Neutrophil (primary cell): ENCODE measurements around the gene KRTAP6-3.

Source experiments
- H3K27ac ChIP-seq: fragments of 200-600 bp; sonication (generic); 2 replicates; pipeline ENCODE4 v1.5.1; 2016; ENCODE audit warnings: mild to moderate bottlenecking, moderate library complexity
- H3K27me3 ChIP-seq: fragments of 200-600 bp; sonication (generic); 2 replicates; pipeline ENCODE4 v1.6.0; 2016; ENCODE audit warnings: mild to moderate bottlenecking
- H3K36me3 ChIP-seq: fragments of 200-600 bp; sonication (generic); 2 replicates; pipeline ENCODE4 v1.5.1; 2017
- H3K4me1 ChIP-seq, 2 experiments: fragments of 200-600 bp in 1 of 2; sonication (generic) in 1 of 2; 1 replicate in 1 of 2; 2 replicates in 1 of 2; pipeline versions ENCODE4 v1.5.1 to v1.6.1; 2013 to 2016; ENCODE audit warnings: low read depth in 1 of 2, low read length in 1 of 2, mild to moderate bottlenecking in 1 of 2, moderate library complexity in 1 of 2; ENCODE audit not compliant: control insufficient read depth in 1 of 2, insufficient read depth in 1 of 2
- H3K4me3 ChIP-seq, 2 experiments: fragments of 200-600 bp in 1 of 2; sonication (generic) in 1 of 2; 1 replicate in 1 of 2; 2 replicates in 1 of 2; pipeline ENCODE4 v1.5.1; 2013 to 2016; ENCODE audit warnings: low read depth in 1 of 2, low read length in 1 of 2, mild to moderate bottlenecking in 1 of 2, moderate library complexity in 1 of 2
- H3K9me3 ChIP-seq: fragments of 200-600 bp; sonication (generic); 2 replicates; pipeline ENCODE4 v1.5.1; 2016
- TF ChIP-seq, protein P1 (sequence below): fragments of 200-600 bp; sonication (generic); IDR thresholded peaks from 2 replicates; pipeline ENCODE4 v1.5.1; 2016; ENCODE audit warnings: antibody characterized with exemption

The KRTAP6-3 gene, protein sequence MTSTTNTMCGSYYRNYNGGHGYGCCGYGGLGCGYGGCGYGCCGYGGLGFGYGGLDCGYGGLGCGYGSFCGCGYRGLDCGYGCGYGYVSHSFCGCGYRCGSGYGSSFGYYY

DNA sequence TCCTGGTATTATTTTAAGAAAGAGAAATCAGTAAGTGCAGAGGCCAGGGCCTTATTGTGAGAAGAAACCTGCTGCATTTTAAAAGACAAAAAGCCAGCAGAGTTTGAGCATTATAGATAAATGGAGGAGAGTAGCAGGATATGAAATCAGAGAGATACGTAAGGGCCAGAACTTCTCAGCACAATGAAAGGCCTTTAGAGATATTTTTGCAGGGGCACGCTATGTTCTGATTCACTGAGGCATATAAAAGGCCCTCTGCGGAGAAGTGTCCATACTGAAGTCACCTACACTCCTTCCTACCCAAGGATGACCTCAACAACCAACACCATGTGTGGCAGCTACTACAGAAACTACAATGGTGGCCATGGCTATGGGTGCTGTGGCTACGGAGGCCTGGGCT lies at the start of gene KRTAP6-3:
TSS of gene KRTAP6-3 (plus strand) at position 301 of the 400 bp plus-strand sequence. CDS start at position 307, 6 bp downstream.
- Histone ChIP-seq H3K27me3 (no peaks in the 10 kb centered on the region), H3K4me1 (no peaks in the 10 kb centered on the region), H3K36me3 (no peaks in the 10 kb centered on the region), H3K27ac (no peak within 1 kb of the TSS), H3K4me3 (no peak within 1 kb of the TSS), H3K9me3 (no peaks in the 10 kb centered on the region)
- TF ChIP-seq, protein P1, sequence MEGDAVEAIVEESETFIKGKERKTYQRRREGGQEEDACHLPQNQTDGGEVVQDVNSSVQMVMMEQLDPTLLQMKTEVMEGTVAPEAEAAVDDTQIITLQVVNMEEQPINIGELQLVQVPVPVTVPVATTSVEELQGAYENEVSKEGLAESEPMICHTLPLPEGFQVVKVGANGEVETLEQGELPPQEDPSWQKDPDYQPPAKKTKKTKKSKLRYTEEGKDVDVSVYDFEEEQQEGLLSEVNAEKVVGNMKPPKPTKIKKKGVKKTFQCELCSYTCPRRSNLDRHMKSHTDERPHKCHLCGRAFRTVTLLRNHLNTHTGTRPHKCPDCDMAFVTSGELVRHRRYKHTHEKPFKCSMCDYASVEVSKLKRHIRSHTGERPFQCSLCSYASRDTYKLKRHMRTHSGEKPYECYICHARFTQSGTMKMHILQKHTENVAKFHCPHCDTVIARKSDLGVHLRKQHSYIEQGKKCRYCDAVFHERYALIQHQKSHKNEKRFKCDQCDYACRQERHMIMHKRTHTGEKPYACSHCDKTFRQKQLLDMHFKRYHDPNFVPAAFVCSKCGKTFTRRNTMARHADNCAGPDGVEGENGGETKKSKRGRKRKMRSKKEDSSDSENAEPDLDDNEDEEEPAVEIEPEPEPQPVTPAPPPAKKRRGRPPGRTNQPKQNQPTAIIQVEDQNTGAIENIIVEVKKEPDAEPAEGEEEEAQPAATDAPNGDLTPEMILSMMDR, result no peak

DNA sequence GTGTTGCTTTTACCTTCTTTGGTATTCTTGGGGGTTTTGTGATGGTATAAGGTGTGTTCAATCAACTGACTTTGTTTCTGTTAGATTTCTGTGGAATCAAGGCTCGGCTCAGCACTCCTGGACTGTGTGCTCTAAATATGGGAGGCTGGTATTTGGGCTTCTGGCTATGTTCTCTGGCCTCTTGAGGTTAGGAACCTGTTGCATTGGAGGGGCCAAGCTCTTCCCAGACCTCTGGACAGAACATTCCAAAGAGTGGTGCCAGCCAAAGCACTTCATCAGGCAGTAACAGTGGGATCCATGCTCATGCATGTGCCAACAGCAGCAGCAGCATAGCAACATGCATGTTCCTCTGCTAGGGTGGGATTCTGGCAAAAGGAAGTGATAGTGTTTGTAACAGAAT lies 39.5 kb upstream of the KRTAP6-3 start:
- H3K27ac ChIP-seq, result no peak overlapping the region
- no peaks in the 10 kb centered on the region for H3K9me3 ChIP-seq
- no peaks in the 10 kb centered on the region for H3K4me1 ChIP-seq
- H3K4me3 ChIP-seq, result no peak overlapping the region
- H3K27me3 ChIP-seq, result no peaks in the 10 kb centered on the region
- TF ChIP-seq, protein P1, result no peak
- no peaks in the 10 kb centered on the region for H3K36me3 ChIP-seq

DNA sequence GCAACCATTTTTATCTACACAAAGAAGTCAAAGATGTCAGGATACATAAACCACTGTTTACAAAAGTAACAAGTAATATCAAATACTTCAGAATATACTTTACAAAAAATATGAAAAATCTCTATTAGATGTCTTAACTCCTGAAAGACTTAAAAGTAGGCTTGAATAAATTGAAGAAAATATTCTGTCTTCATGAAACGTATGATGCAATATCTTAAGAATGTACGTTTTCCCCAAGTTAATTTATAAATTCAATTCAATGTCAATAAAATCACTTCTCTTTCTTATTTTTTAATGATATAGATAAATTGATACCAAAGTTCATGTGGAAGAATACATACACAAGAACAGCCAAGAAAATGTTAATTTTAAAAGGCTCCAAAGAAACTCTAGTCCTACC lies 37.1 kb upstream of the KRTAP6-3 start:
- H3K4me3 ChIP-seq, result no peak overlapping the region
- no peak overlapping the region for H3K27ac ChIP-seq
- no peaks in the 10 kb centered on the region for H3K27me3 ChIP-seq
- no peaks in the 10 kb centered on the region for H3K9me3 ChIP-seq
- H3K36me3 ChIP-seq, result no peaks in the 10 kb centered on the region
- TF ChIP-seq, protein P1, result no peak
- no peaks in the 10 kb centered on the region for H3K4me1 ChIP-seq

DNA sequence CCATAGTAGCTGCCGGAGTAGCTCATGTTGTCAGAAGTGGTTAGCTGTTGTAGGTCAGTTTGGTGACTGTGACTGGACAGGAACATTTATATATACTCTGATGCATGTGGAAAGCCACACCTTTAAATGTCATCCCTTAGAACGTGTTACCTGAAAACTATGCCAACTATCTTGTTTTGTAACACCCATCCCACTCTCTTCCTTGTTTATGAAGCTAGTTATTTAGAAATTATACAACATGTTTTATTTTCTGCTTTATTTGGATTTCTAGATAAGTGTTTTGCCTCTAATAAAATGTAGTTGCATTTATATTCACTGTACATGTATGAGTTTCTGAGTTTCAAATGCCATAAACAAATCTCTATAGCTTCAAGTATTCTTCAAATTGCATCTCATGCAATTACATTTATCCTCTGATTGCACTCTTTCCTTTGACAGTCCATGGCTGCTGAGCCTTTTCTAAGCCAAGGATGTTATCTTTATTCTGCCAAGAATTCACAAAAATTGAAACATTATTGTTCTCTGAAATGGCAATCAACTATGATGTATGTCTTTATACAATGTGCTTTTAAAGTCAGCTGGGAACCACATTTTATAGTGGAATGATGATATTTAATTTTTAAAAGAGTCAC lies 30.9 kb upstream of the KRTAP6-3 start, which contains the start of gene KRTAP19-7:
TSS of gene KRTAP19-7 (minus strand) at position 51 of the 632 bp plus-strand sequence. CDS start at position 26, 25 bp downstream.
- Histone ChIP-seq H3K9me3 (no peaks in the 10 kb centered on the region), H3K4me3 (no peak within 1 kb of the TSS), H3K27me3 (no peaks in the 10 kb centered on the region), H3K4me1 (no peaks in the 10 kb centered on the region), H3K36me3 (no peaks in the 10 kb centered on the region), H3K27ac (no peak within 1 kb of the TSS)
- TF ChIP-seq, protein P1, result no peak

DNA sequence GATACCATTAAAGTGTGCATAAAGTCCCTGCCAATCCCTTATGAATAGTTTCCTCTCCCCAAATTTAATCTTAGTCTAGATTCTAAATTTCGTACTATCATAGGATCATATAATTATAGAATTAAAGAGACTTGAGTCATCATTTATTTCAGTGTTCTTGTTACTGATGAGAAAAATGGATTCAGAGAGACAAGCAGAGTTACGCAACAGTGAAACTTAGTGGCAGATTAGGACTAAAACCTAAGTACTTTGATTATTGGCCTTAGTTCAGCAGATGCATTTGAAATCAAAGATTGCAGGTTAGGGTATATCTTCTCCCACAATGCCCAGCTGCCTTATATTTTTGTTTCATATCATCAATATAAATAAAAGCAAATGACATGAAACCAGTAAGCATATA lies 30.3 kb upstream of the KRTAP6-3 start:
- H3K27ac ChIP-seq, result no peak overlapping the region
- no peaks in the 10 kb centered on the region for H3K9me3 ChIP-seq

More for the DNA sequence above, 30.3 kb upstream of the KRTAP6-3 start:
- Histone ChIP-seq H3K4me1 (no peaks in the 10 kb centered on the region), H3K4me3 (no peak overlapping the region), H3K36me3 (no peaks in the 10 kb centered on the region), H3K27me3 (no peaks in the 10 kb centered on the region)
- TF ChIP-seq, protein P1, result no peak
